Metanephros (tissue), 1 donor: ENCODE measurements around the gene C1QL4. TPM values are rescaled to one million over a fixed set of nuclear protein-coding genes. Genes with fewer than 3 reads are reported as not detected.

ENCODE experiments used
- total RNA-seq: library from RNA; depleted of rRNA; stranded (reverse); fragments of >200 nt; gene quantifications from one replicate; pipeline ENCODE4 v1.2.3, GENCODE V29; 2014

C1QL4 gene
- 1.1 TPM for total RNA-seq

GRCh38 chr12:49336645-49337584, at the start of gene C1QL4:
C1QL4 (minus strand) TSS chr12:49337188; CDS start chr12:49336477, 711 bp downstream.

GRCh38 chr12:49367381-49368239, 30.6 kb upstream of the C1QL4 start, which contains the start of gene SPATS2:
SPATS2 (plus strand) TSS chr12:49367462; CDS start chr12:49461013, 93,551 bp downstream.

GRCh38 chr12:49346659-49347310, 9.8 kb upstream of the C1QL4 start, which contains the start of gene DNAJC22:
DNAJC22 (plus strand) TSS chr12:49346888; CDS start chr12:49348873, 1,985 bp downstream.

GRCh38 chr12:49322708-49323523, 14.1 kb downstream of the C1QL4 start, which contains the start of gene TROAP:
TROAP (plus strand) TSS chr12:49323255; CDS start chr12:49323609, 354 bp downstream.

GRCh38 chr12:49295082-49295936, 41.7 kb downstream of the C1QL4 start, which contains the start of gene PRPH:
PRPH (plus strand) TSS chr12:49295147; CDS start chr12:49295201, 54 bp downstream.

Other genes with a start within 250 kb of the C1QL4 start
- 0.88 TPM for gene DHH, start 242.4 kb downstream of the C1QL4 start, total RNA-seq
- 69.4 TPM for gene LMBR1L, start 226.3 kb downstream of the C1QL4 start, total RNA-seq
- gene TUBA1B, start 205.8 kb downstream of the C1QL4 start, total RNA-seq: 596 TPM
- 311 TPM for gene TUBA1A, start 148.1 kb downstream of the C1QL4 start, total RNA-seq
- 105 TPM for gene TUBA1C, start 72.1 kb downstream of the C1QL4 start, total RNA-seq
- 0.18 TPM for gene PRPH, start 42.0 kb downstream of the C1QL4 start, total RNA-seq
- 13.0 TPM for gene TROAP, start 13.9 kb downstream of the C1QL4 start, total RNA-seq
- 14.1 TPM for gene DNAJC22, start 9.7 kb upstream of the C1QL4 start, total RNA-seq
- gene SPATS2, start 30.3 kb upstream of the C1QL4 start, total RNA-seq: 33.9 TPM
- gene KCNH3, start 201.8 kb upstream of the C1QL4 start, total RNA-seq: 7.9 TPM
- gene MCRS1, start 231.0 kb upstream of the C1QL4 start, total RNA-seq: 54.4 TPM